RWPE2 (cell line): ENCODE results near the gene IFITM10.

Experiments
- ATAC-seq: fragments of 200-7000 bp; cut with Tn5 transposase; 3 replicates; pipeline ENCODE4 v1.9.1; 2021; ENCODE audit warnings: low read depth
- DNase-seq: peaks from one replicate; pipeline ENCODE4 v3.0.0-alpha.2; 2020; ENCODE audit warnings: low spot score
- H3K27ac ChIP-seq: fragments of 450-650 bp; 2 replicates; pipeline ENCODE4 v1.5.1; 2017; ENCODE audit warnings: mild to moderate bottlenecking; ENCODE audit not compliant: poor library complexity, severe bottlenecking
- H3K27me3 ChIP-seq: fragments of 250-450 bp; sonication (Bioruptor Pico); 2 replicates; pipeline ENCODE4 v1.5.1; 2021; ENCODE audit warnings: mild to moderate bottlenecking, moderate library complexity; ENCODE audit not compliant: insufficient read depth, poor library complexity, severe bottlenecking
- H3K36me3 ChIP-seq: fragments of 250-450 bp; sonication (Bioruptor Pico); 2 replicates; pipeline ENCODE4 v1.5.1; 2020; ENCODE audit warnings: low read depth, mild to moderate bottlenecking, moderate library complexity
- H3K4me1 ChIP-seq: fragments of 250-450 bp; sonication (Bioruptor Pico); 2 replicates; pipeline ENCODE4 v1.5.1; 2021; ENCODE audit warnings: mild to moderate bottlenecking, moderate library complexity; ENCODE audit not compliant: insufficient read depth, poor library complexity, severe bottlenecking
- H3K4me3 ChIP-seq: fragments of 250-450 bp; sonication (Bioruptor Pico); 2 replicates; pipeline ENCODE4 v1.5.1; 2021; ENCODE audit warnings: mild to moderate bottlenecking, moderate library complexity; ENCODE audit not compliant: severe bottlenecking
- H3K9me3 ChIP-seq: fragments of 250-450 bp; sonication (Bioruptor Pico); 2 replicates; pipeline ENCODE4 v1.5.1; 2021; ENCODE audit warnings: mild to moderate bottlenecking, moderate library complexity; ENCODE audit not compliant: severe bottlenecking
- CTCF ChIP-seq: fragments of 450-650 bp; IDR thresholded peaks from one replicate; pipeline ENCODE4 v1.5.1; 2017; ENCODE audit warnings: mild to moderate bottlenecking, moderate library complexity; ENCODE audit not compliant: poor library complexity, severe bottlenecking

IFITM10 gene

GRCh38 chr11:1780700-1781592 lies 30.6 kb upstream of the IFITM10 start:
- ATAC-seq, result no peak
- no peaks in the 10 kb centered on the region for H3K27me3 ChIP-seq
- no peak for TF ChIP-seq CTCF
- H3K4me1 ChIP-seq, result no peaks in the 10 kb centered on the region
- H3K4me3 ChIP-seq, result no peak overlapping the region
- H3K27ac ChIP-seq, result no peak overlapping the region
- H3K9me3 ChIP-seq, result no peaks in the 10 kb centered on the region
- no peaks in the 10 kb centered on the region for H3K36me3 ChIP-seq
- no peak for DNase-seq

- Histone ChIP-seq H3K27me3 (no peaks in the 10 kb centered on the region), H3K27ac (no peak overlapping the region), H3K36me3 (no peaks in the 10 kb centered on the region), H3K9me3 (no peaks in the 10 kb centered on the region), H3K4me3 (no peak overlapping the region), H3K4me1 (no peaks in the 10 kb centered on the region)
- no peak for TF ChIP-seq CTCF
- ATAC-seq (no peak), DNase-seq (no peak)
Measured at GRCh38 chr11:1779806-1780699, 29.7 kb upstream of the IFITM10 start.

- H3K27me3 ChIP-seq, result no peaks in the 10 kb centered on the region
- H3K4me1 ChIP-seq, result no peaks in the 10 kb centered on the region
- DNase-seq (no peak), ATAC-seq (no peak)
- no peak for TF ChIP-seq CTCF
- no peak overlapping the region for H3K4me3 ChIP-seq
- no peaks in the 10 kb centered on the region for H3K9me3 ChIP-seq
- H3K27ac ChIP-seq, result no peak overlapping the region
- H3K36me3 ChIP-seq, result no peaks in the 10 kb centered on the region
Measured at GRCh38 chr11:1779034-1779805, 28.8 kb upstream of the IFITM10 start.

DNA sequence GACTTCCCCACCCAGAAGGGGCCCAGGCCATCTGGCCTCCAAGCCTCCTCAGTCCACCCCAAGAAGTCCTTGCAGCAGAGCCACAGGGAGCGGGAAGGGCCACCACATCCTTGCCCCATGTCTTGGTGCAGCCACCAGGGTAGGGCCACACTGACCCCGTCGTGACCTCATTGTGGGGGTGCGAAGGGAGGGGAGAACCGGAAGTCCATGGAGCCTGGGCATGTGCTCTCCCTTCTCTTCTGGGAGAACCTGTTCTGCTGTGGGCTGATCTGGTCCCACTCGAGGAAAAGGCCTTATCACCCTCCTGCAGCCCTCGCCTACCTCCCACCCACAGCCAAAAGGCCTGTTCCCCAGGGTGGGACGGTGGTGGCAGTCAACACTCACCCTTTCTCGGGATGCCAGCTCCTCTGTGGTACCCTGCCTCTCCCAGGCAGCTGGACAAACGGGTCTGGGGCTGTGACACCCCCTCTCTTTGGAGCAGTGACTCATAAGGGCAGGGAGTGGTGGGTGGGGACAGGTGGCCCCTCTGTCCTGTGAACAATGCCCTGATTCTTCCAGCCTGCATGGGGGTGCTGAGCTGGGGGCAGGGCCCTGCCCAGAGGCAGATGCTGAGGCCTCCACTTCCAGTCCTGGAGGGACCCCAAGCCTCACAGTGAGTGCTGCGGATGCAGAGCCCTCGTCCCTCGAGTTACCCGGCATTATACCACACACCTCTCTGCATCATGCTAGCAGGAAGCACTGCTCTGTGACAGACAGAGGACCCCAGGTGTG lies 27.9 kb upstream of the IFITM10 start:
- no peak for DNase-seq
- no peaks in the 10 kb centered on the region for H3K9me3 ChIP-seq
- no peak for ATAC-seq
- H3K4me1 ChIP-seq, result peaks cover 1% of the 10 kb centered on the region
- TF ChIP-seq CTCF, result no peak
- no peaks in the 10 kb centered on the region for H3K36me3 ChIP-seq
- no peak overlapping the region for H3K4me3 ChIP-seq
- H3K27ac ChIP-seq, result no peak overlapping the region
- no peaks in the 10 kb centered on the region for H3K27me3 ChIP-seq
